Measurements from ENCODE around the gene LMF2.
A peak's percentile ranks its signal among the peaks of the same experiment; 100 is the strongest.

The LMF2 gene

DNA sequence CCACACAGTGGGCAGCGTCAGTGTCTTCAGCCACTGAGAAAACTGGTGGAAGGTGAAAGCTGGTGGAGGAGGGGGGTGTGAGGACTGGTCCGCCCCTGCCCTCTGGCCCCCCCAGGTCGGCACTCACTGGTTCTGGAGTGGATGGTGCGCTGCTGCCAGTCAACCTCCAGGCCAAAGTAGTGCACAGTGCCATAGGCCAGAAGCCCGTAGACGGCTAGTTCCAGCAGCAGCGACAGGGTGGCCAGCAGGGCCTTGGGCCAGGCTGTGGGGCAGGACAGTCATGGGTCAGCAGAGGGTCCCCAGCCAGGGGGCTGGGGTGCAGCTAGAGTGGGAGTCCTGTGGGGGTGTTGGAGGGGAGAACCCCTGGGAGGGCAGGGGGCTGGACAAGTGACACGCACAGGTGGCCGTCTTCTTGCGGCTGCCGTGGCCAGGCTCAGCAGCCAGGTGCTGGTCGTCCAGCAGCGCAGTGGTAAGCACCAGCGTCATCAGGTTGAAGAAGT, 2.2 kb downstream of the LMF2 start:
- Histone ChIP-seq H3K4me1 (ENCODE audit: control insufficient read depth, insufficient read depth, low read length) (peaks cover 8% of the 10 kb centered on the region), H3K36me3 (ENCODE audit: control insufficient read depth in 2 of 2, insufficient read depth in 1 of 2, low read length in 2 of 2) (peaks cover 0 to 37% of the 10 kb centered on the region in 2 experiments; a peak in 2 of 3 replicates), H3K27ac (ENCODE audit: extremely low read depth, low read depth, low read length) (no peak overlapping the region), H3K9me3 (ENCODE audit: control insufficient read depth, insufficient read depth, low read depth, low read length) (no peaks in the 10 kb centered on the region), H3K4me3 (ENCODE audit: low read depth, low read length) (no peak overlapping the region)
- CTCF ChIA-PET, result no interaction called here
- POLR2A ChIA-PET, result interaction anchor here (1.0 kb wide), 1 partner anchor 57 kb away, joined by 3 read pairs; the partner anchor contains the start of gene SYCE3
- TF ChIP-seq, protein P1, sequence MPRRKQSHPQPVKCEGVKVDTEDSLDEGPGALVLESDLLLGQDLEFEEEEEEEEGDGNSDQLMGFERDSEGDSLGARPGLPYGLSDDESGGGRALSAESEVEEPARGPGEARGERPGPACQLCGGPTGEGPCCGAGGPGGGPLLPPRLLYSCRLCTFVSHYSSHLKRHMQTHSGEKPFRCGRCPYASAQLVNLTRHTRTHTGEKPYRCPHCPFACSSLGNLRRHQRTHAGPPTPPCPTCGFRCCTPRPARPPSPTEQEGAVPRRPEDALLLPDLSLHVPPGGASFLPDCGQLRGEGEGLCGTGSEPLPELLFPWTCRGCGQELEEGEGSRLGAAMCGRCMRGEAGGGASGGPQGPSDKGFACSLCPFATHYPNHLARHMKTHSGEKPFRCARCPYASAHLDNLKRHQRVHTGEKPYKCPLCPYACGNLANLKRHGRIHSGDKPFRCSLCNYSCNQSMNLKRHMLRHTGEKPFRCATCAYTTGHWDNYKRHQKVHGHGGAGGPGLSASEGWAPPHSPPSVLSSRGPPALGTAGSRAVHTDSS (tag by site-specific recombination; IDR thresholded peaks at IDR 0.05), result no peak
- TF ChIP-seq, protein P2, sequence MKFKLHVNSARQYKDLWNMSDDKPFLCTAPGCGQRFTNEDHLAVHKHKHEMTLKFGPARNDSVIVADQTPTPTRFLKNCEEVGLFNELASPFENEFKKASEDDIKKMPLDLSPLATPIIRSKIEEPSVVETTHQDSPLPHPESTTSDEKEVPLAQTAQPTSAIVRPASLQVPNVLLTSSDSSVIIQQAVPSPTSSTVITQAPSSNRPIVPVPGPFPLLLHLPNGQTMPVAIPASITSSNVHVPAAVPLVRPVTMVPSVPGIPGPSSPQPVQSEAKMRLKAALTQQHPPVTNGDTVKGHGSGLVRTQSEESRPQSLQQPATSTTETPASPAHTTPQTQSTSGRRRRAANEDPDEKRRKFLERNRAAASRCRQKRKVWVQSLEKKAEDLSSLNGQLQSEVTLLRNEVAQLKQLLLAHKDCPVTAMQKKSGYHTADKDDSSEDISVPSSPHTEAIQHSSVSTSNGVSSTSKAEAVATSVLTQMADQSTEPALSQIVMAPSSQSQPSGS (tag by site-specific recombination; IDR thresholded peaks at IDR 0.05; ENCODE audit: low read depth), result no peak
- TF ChIP-seq GLIS2 (tag by site-specific recombination; IDR thresholded peaks at IDR 0.05) (peak; percentile 23; the same call in 1 of the 2 replicates), ZNF157 (tag by site-specific recombination; IDR thresholded peaks at IDR 0.05) (no peak)

DNA sequence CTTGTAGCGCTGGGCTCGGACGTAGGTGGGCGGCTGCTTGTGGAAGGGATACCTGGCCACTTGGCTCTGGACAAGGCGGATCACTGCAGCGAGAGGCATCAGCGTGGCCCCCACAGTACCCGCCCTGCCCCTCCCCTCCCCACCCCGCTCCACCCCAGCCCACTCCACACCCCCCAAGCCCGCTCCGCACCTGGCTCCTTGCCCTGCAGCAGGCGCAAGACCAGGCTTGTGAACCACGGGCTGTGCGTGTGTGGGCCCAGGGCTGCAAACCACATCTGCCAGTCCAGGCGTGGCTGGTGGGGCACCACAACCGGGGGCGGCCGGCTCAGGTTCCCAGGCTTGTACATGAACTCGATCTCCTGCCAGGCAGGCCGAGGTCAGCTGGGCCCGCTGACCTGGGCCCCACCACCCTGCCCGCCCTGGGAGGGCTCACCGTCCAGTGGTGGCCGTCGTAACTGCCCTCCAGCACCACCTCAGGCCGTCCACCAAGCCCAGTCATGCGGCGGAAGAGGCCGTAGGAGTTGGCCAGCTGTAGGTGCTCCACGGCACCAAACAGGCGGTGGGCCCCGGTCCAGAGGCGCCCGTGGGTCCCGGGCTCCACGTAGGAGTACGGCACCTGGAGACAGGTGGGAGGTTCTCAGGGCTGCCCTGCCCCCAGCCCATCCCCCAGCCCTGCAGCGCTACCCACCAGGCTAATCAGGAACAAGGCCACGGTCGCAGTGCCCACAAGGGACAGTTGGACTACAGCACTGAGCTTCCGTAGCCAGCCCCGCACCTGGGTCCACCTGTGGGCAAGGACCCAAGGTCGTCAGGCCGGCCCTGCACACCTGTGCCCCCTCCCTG, 2.9 kb downstream of the LMF2 start:
- POLR2A ChIA-PET, result no interaction called here
- peaks cover 8% of the 10 kb centered on the region for H3K4me1 ChIP-seq (ENCODE audit: control insufficient read depth, insufficient read depth, low read length)
- no peak overlapping the region for H3K27ac ChIP-seq (ENCODE audit: extremely low read depth, low read depth, low read length)
- no peaks in the 10 kb centered on the region for H3K9me3 ChIP-seq (ENCODE audit: control insufficient read depth, insufficient read depth, low read depth, low read length)
- peaks cover 0 to 37% of the 10 kb centered on the region in 2 experiments; a peak in 1 of 3 replicates for H3K36me3 ChIP-seq (ENCODE audit: control insufficient read depth in 2 of 2, insufficient read depth in 1 of 2, low read length in 2 of 2)
- CTCF ChIA-PET, result no interaction called here
- no peak overlapping the region for H3K4me3 ChIP-seq (ENCODE audit: low read depth, low read length)
- TF ChIP-seq, protein P3, sequence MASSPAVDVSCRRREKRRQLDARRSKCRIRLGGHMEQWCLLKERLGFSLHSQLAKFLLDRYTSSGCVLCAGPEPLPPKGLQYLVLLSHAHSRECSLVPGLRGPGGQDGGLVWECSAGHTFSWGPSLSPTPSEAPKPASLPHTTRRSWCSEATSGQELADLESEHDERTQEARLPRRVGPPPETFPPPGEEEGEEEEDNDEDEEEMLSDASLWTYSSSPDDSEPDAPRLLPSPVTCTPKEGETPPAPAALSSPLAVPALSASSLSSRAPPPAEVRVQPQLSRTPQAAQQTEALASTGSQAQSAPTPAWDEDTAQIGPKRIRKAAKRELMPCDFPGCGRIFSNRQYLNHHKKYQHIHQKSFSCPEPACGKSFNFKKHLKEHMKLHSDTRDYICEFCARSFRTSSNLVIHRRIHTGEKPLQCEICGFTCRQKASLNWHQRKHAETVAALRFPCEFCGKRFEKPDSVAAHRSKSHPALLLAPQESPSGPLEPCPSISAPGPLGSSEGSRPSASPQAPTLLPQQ (tag by site-specific recombination; IDR thresholded peaks at IDR 0.05), result peak; percentile 35; the same call in 1 of the 2 replicates
- TF ChIP-seq FEZF1 (tag by site-specific recombination; IDR thresholded peaks at IDR 0.05) (no peak), ZNF521 (tag by site-specific recombination; IDR thresholded peaks at IDR 0.05) (no peak), ZNF510 (tag by site-specific recombination; IDR thresholded peaks at IDR 0.05; ENCODE audit: insufficient replicate concordance) (no peak), ZBTB8A (tag by site-specific recombination; IDR thresholded peaks at IDR 0.05) (0 out of 2 replicates have a peak, but pooled peaks have one; percentile 6), ZNF776 (tag by site-specific recombination; IDR thresholded peaks at IDR 0.05; ENCODE audit: borderline replicate concordance) (no peak), ZNF664 (tag by site-specific recombination; IDR thresholded peaks at IDR 0.05) (no peak), ZNF174 (tag by site-specific recombination; IDR thresholded peaks at IDR 0.05) (no peak), ZBTB7A (tag by site-specific recombination; IDR thresholded peaks at IDR 0.05; ENCODE audit: low read depth) (no peak), KLF1 (tag by site-specific recombination; IDR thresholded peaks at IDR 0.05) (peak; percentile 79), ZNF777 (tag by site-specific recombination; IDR thresholded peaks at IDR 0.05; ENCODE audit: borderline replicate concordance) (no peak), ZNF175 (tag by site-specific recombination; IDR thresholded peaks at IDR 0.05) (no peak), ZFHX2 (tag by site-specific recombination; conservative IDR thresholded peaks at IDR 0.05) (peak; percentile 51), ZNF747 (tag by site-specific recombination; IDR thresholded peaks at IDR 0.05) (no peak)
- TF ChIP-seq, protein P4, sequence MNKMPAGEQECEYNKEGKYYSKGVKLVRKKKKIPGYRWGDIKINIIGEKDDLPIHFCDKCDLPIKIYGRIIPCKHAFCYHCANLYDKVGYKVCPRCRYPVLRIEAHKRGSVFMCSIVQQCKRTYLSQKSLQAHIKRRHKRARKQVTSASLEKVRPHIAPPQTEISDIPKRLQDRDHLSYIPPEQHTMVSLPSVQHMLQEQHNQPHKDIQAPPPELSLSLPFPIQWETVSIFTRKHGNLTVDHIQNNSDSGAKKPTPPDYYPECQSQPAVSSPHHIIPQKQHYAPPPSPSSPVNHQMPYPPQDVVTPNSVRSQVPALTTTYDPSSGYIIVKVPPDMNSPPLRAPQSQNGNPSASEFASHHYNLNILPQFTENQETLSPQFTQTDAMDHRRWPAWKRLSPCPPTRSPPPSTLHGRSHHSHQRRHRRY (tag by site-specific recombination; IDR thresholded peaks at IDR 0.05), result no peak
- TF ChIP-seq, protein P5, sequence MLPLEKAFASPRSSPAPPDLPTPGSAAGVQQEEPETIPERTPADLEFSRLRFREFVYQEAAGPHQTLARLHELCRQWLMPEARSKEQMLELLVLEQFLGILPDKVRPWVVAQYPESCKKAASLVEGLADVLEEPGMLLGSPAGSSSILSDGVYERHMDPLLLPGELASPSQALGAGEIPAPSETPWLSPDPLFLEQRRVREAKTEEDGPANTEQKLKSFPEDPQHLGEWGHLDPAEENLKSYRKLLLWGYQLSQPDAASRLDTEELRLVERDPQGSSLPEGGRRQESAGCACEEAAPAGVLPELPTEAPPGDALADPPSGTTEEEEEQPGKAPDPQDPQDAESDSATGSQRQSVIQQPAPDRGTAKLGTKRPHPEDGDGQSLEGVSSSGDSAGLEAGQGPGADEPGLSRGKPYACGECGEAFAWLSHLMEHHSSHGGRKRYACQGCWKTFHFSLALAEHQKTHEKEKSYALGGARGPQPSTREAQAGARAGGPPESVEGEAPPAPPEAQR (tag by site-specific recombination; IDR thresholded peaks at IDR 0.05), result no peak
- TF ChIP-seq, protein P6, sequence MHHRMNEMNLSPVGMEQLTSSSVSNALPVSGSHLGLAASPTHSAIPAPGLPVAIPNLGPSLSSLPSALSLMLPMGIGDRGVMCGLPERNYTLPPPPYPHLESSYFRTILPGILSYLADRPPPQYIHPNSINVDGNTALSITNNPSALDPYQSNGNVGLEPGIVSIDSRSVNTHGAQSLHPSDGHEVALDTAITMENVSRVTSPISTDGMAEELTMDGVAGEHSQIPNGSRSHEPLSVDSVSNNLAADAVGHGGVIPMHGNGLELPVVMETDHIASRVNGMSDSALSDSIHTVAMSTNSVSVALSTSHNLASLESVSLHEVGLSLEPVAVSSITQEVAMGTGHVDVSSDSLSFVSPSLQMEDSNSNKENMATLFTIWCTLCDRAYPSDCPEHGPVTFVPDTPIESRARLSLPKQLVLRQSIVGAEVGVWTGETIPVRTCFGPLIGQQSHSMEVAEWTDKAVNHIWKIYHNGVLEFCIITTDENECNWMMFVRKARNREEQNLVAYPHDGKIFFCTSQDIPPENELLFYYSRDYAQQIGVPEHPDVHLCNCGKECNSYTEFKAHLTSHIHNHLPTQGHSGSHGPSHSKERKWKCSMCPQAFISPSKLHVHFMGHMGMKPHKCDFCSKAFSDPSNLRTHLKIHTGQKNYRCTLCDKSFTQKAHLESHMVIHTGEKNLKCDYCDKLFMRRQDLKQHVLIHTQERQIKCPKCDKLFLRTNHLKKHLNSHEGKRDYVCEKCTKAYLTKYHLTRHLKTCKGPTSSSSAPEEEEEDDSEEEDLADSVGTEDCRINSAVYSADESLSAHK (tag by site-specific recombination; IDR thresholded peaks at IDR 0.05), result no peak
- TF ChIP-seq, protein P7, sequence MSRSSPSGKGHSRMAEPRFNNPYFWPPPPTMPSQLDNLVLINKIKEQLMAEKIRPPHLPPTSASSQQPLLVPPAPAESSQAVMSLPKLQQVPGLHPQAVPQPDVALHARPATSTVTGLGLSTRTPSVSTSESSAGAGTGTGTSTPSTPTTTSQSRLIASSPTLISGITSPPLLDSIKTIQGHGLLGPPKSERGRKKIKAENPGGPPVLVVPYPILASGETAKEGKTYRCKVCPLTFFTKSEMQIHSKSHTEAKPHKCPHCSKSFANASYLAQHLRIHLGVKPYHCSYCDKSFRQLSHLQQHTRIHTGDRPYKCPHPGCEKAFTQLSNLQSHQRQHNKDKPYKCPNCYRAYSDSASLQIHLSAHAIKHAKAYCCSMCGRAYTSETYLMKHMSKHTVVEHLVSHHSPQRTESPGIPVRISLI (tag by site-specific recombination; IDR thresholded peaks at IDR 0.05), result no peak
